HG03103 (cell line): ENCODE data around the gene USP3.
"Not testable (repeated sequence)": the region's sequence is repeated elsewhere in the genome, so short reads cannot be mapped to it uniquely, and the experiment has no call there.

Source experiments
- ATAC-seq: cut with Tn5 transposase; IDR thresholded peaks from one replicate; pipeline ENCODE4 v1.9.1; 2021; ENCODE audit warnings: low read depth; ENCODE audit not compliant: unreplicated experiment

Gene USP3

GRCh38 chr15:63509056-63509954, 4.9 kb downstream of the USP3 start:
- no peak for ATAC-seq

- ATAC-seq: no peak
Observed at GRCh38 chr15:63509955-63510940, 5.9 kb downstream of the USP3 start.

- no peak for ATAC-seq
Observed at GRCh38 chr15:63512148-63512547, 7.8 kb downstream of the USP3 start.

DNA sequence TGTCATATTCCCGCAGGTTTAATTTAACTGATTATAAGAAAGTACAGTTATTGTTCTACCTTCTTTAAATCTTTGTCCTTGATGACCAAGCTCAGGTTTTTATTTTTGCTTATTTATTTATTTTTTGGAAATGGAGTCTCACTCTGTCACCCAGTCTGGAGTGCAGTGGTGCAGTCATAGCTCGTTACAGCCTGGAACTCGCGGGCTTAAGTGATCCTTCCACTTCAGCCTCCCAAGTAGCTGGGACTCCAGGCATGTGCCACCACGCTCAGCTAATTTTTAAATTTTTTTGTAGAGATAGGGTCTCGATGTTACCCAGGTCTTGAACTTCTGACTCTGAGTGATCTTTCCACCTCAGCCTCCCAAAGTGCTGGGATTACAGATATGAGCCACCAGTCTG, 8.9 kb downstream of the USP3 start:
- ATAC-seq: no peak

GRCh38 chr15:63513728-63514127, 9.3 kb downstream of the USP3 start:
- no peak for ATAC-seq

- no peak for ATAC-seq
Observed at GRCh38 chr15:63514531-63514943, 10.1 kb downstream of the USP3 start.

- ATAC-seq: no peak
Observed at GRCh38 chr15:63517202-63517601, 12.8 kb downstream of the USP3 start.

DNA sequence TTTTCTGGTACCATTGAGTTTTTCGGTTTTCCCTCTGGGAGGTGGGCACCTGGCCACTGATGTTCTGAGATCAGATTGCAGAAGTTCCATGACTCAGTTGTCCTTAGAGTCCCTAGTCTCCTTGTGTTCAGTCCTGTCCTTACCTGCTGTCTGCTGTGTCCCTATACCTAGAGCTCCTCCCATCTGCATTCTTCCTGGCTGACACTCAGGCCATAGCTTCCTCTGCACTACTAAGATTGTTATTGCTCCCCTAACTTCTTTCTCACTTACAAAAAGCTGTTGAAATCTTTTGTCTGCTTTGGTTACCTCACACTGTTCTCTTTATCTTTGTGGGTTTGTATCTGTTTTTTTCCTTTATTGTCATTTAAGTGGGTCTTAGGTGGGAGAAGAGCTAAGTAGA, 13.2 kb downstream of the USP3 start:
- no peak for ATAC-seq

GRCh38 chr15:63519041-63519440, 14.6 kb downstream of the USP3 start:
- no peak for ATAC-seq

DNA sequence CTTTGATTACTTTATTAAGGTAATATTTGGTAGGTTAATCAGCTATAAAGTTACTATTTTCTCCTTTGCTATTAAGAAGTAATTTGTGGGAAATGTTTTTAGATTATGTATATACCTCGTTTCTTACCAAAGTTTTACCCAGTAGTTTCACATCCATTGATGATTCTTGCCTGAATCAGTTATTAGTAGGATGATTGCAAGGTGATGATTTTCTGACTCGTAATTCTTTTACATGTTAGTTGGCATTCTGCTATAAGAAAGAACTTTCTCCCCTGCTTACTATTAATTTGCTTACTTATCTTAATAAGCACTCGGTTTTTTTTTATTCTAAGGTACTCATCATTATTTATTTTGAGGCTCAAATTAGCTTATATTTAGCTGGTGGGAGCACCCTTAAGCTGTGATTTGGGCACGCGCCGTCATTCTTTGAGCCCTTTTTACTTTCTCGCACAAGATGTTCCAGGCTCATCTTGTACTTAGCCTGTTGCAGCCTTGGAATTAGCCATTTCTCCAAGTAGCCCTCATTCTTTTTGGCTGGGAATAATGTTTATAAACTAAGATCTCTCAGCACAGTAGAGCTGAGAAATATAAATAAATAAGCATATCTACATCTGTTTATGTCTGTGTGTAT, 15.3 kb downstream of the USP3 start:
- no peak for ATAC-seq

GRCh38 chr15:63520462-63520861, 16.1 kb downstream of the USP3 start:
- ATAC-seq: not testable (repeated sequence)

- no peak for ATAC-seq
Observed at GRCh38 chr15:63522225-63522578, 17.8 kb downstream of the USP3 start.

GRCh38 chr15:63523306-63523990, 19.1 kb downstream of the USP3 start:
- no peak for ATAC-seq

DNA sequence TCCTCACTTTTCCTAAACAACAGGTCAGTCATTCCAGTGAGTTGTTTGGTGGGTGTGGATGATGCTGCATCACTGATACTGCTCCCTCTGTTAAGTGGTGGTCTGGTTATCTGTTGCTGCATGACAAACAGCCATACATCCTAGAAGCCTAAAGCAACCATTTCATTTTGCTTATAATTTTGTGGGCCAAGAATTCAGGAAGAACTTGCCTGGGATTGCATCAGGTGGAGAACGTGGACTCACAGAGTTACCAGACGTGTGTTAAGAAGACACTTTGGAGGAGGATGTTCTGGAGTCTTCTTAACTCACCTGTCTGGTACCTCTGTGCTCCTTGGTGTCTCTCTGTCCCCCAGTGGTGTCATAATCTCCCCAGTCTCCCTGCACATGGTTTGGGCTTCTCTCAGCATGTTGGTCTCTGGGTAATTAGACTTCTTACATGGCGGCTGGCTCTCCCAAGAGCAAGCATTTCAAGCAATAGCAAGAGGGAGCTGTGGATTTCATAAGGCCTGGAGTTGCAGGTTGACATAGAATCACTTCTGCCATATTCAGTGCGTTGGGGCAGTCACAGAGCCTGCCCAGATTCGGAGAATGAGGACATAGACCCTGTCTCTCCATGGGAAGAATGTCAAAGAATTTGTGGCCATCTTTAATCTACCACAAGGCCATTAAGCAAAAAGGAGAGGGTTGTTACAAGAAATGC, 20.1 kb downstream of the USP3 start:
- ATAC-seq: no peak

- no peak for ATAC-seq
Observed at GRCh38 chr15:63526401-63526800, 22.0 kb downstream of the USP3 start.

- ATAC-seq: no peak
Observed at GRCh38 chr15:63528138-63528659, 23.8 kb downstream of the USP3 start.

DNA sequence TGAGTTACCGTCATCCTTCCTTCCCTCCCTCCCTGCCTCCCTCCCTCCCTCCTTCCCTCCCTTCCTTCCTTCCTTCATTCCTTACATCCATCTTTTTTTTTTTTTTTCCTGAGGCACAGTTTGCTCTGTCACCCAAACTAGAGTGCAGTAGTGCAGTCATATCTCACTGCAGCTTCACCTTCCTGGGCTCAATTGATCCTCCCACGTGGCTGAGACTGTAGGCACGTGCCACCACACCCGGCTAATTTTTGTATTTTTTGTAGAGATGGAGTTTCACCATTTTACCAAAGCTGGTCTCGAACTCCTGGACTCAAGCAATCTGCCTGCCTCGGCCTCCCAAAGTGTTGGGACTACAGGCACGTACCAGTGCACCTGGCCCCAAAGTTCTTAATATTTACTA, 25.8 kb downstream of the USP3 start:
- ATAC-seq: no peak

DNA sequence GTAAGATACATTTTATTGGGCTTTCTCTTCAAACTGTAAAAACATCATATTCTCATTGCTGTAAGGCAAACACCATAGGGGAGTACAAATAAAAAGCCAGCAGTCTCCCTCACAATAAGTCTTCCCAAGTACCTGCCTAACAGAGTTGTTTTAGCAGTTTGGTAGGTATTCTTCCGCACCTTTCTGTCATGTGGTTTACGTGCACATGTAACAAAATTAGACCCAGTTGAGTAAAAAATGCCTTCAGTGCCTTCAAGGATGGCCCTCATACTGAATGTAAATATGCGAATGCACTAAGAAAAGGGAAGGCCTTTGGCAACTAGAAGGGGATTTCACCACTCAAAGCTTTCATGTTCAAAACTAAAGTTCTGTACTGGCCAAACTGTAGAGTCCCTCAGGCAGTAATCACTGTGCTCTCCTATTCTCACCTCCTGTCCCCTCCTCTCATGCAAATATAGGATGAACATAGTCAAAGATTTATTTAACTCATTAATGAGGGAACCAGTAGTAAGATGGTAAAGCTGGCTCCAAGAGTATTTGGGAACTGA, 26.4 kb downstream of the USP3 start:
- no peak for ATAC-seq

DNA sequence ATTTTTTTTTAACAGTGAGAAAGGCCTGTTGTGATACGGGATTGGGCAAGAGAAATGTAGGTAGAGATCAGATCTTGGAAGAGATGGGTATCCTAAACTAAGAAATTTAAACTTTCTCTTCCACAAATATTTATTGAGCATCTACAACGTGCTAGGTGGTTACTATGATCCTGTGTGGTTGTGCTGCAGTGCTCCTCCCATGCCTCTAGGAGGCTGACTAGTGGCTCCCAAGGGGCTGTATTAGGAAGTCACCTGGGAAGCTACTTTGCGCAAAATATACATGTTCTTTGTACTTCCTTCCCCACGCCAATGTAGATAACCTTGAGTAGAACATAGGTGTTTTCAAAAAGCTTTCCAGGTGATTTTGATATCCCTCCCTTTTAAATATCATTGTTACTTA, 27.2 kb downstream of the USP3 start:
- ATAC-seq: no peak
